ENCODE measurements around the gene CD55. TPM values are rescaled to one million over a fixed set of nuclear protein-coding genes. Genes with fewer than 3 reads are reported as not detected.

CD55 gene
- total RNA-seq, 1 donor from 2014 or later = 106 TPM

GRCh38 chr1:207298186-207298585, 23.3 kb upstream of the CD55 start:
- no peaks in the 10 kb centered on the region for H3K4me1 ChIP-seq
- no peaks in the 10 kb centered on the region for H3K27me3 ChIP-seq
- no peaks in the 10 kb centered on the region for H3K36me3 ChIP-seq
- intact Hi-C loops (cut with DNase I) = no loop called here
- no peaks in the 10 kb centered on the region for H3K9me3 ChIP-seq
- TF ChIP-seq CTCF (IDR thresholded peaks at IDR 0.05) = no peak
- no peak for TF ChIP-seq POLR2AphosphoS5 (IDR thresholded peaks at IDR 0.05; ENCODE audit: insufficient read depth in 1 of 2, low read depth in 1 of 2)
- TF ChIP-seq POLR2A (IDR thresholded peaks at IDR 0.05) = no peak
- H3K27ac ChIP-seq = no peak overlapping the region
- H3K4me3 ChIP-seq = no peak overlapping the region
- DNase-seq (ENCODE audit: extremely low spot score in 2 of 2) = no peak

GRCh38 chr1:207298636-207299398, 22.7 kb upstream of the CD55 start:
- intact Hi-C loops (cut with DNase I) = no loop called here
- DNase-seq (ENCODE audit: extremely low spot score in 2 of 2) = no peak
- H3K27ac ChIP-seq = no peak overlapping the region
- no peak overlapping the region for H3K4me3 ChIP-seq
- no peaks in the 10 kb centered on the region for H3K9me3 ChIP-seq
- no peaks in the 10 kb centered on the region for H3K36me3 ChIP-seq
- H3K27me3 ChIP-seq = no peaks in the 10 kb centered on the region
- TF ChIP-seq POLR2A (IDR thresholded peaks at IDR 0.05) (no peak), POLR2AphosphoS5 (IDR thresholded peaks at IDR 0.05; ENCODE audit: insufficient read depth in 1 of 2, low read depth in 1 of 2) (no peak), CTCF (IDR thresholded peaks at IDR 0.05) (no peak)
- no peaks in the 10 kb centered on the region for H3K4me1 ChIP-seq

GRCh38 chr1:207300970-207301369, 20.5 kb upstream of the CD55 start:
- no peaks in the 10 kb centered on the region for H3K36me3 ChIP-seq
- no peak overlapping the region for H3K27ac ChIP-seq
- no peak for TF ChIP-seq CTCF (IDR thresholded peaks at IDR 0.05)
- TF ChIP-seq POLR2A (IDR thresholded peaks at IDR 0.05) = no peak
- no peak for TF ChIP-seq POLR2AphosphoS5 (IDR thresholded peaks at IDR 0.05; ENCODE audit: insufficient read depth in 1 of 2, low read depth in 1 of 2)
- H3K4me3 ChIP-seq = no peak overlapping the region
- no peak for DNase-seq (ENCODE audit: extremely low spot score in 2 of 2)
- intact Hi-C loops (cut with DNase I) = no loop called here
- no peaks in the 10 kb centered on the region for H3K4me1 ChIP-seq
- H3K9me3 ChIP-seq = no peaks in the 10 kb centered on the region
- H3K27me3 ChIP-seq = no peaks in the 10 kb centered on the region

GRCh38 chr1:207302618-207303393, 18.7 kb upstream of the CD55 start:
- TF ChIP-seq CTCF (IDR thresholded peaks at IDR 0.05) (no peak), POLR2A (IDR thresholded peaks at IDR 0.05) (no peak), POLR2AphosphoS5 (IDR thresholded peaks at IDR 0.05; ENCODE audit: insufficient read depth in 1 of 2, low read depth in 1 of 2) (no peak)
- DNase-seq (ENCODE audit: extremely low spot score in 2 of 2) = no peak
- intact Hi-C loops (cut with DNase I) = no loop called here
- no peaks in the 10 kb centered on the region for H3K9me3 ChIP-seq
- no peak overlapping the region for H3K4me3 ChIP-seq
- H3K27ac ChIP-seq = no peak overlapping the region
- H3K27me3 ChIP-seq = no peaks in the 10 kb centered on the region
- no peaks in the 10 kb centered on the region for H3K36me3 ChIP-seq
- no peaks in the 10 kb centered on the region for H3K4me1 ChIP-seq

All from vagina (tissue), 2 donors.